K562 (cell line): ENCODE results near the gene PCDHGA8. TPM values are rescaled to one million over a fixed set of nuclear protein-coding genes. Genes with fewer than 3 reads are reported as not detected.
A peak's percentile ranks its signal among the peaks of the same experiment; 100 is the strongest.

Source experiments
- ATAC-seq: fragments of 200-7000 bp; cut with Tn5 transposase; 3 replicates; pipeline ENCODE4 v1.9.1; 2020; ENCODE audit warnings: moderate library complexity
- BruUV-seq: library from RNA; stranded (reverse); fragments of 400-500 nt; replicated peaks from 2 replicates; lab custom pipeline; 2021; lab: Mats Ljungman, UMichigan
- CTCF ChIA-PET: fragments of 300-600 bp; formaldehyde crosslinking; extraction: SDS; loops from one replicate; lab custom pipeline; 2021; ENCODE audit warnings: low intra/inter-chr PET ratio; lab: Yijun Ruan, JAX
- POLR2A ChIA-PET: fragments of 300-600, 350-650 bp; sonication (Branson Sonifier 250); formaldehyde crosslinking; extraction: SDS; loops from one replicate; lab custom pipeline; 2021; ENCODE audit warnings: antibody characterized with exemption, inconsistent platforms; lab: Yijun Ruan, JAX
- DNase-seq, 4 experiments: peaks; one replicate each; pipeline versions ENCODE4 v3.0.0 to v3.0.0-alpha.2; 2011 to 2018; ENCODE audit warnings: low spot score in 3 of 4, mixed read lengths in 3 of 4; ENCODE audit errors: extremely low read depth in 1 of 4
- FAIRE-seq: peaks from 2 replicates; lab custom pipeline; 2011; peaks lifted over from hg19 to GRCh38; lab: Jason Lieb, UNC
- H2AFZ ChIP-seq: 2 replicates; pipeline ENCODE4 v1.6.0; 2011; ENCODE audit warnings: low read depth, low read length, control low read depth, inconsistent platforms
- H3K27ac ChIP-seq: fragments of 200-600 bp; 3 replicates; pipeline ENCODE4 v1.8.0; 2011; ENCODE audit warnings: low read depth, mild to moderate bottlenecking, control low read depth, inconsistent platforms, low read length, moderate library complexity, mixed read lengths; ENCODE audit errors: extremely low read depth
- H3K27me3 ChIP-seq, 2 experiments: fragments of 300-600 bp in 1 of 2; 2 replicates in 1 of 2; 3 replicates in 1 of 2; pipeline versions ENCODE4 v1.6.0 to v1.8.0; 2011; ENCODE audit warnings: inconsistent platforms in 2 of 2, low read length in 2 of 2, mild to moderate bottlenecking in 1 of 2, mixed read lengths in 1 of 2, moderate library complexity in 1 of 2; ENCODE audit not compliant: control insufficient read depth in 2 of 2, insufficient read depth in 2 of 2
- H3K36me3 ChIP-seq: fragments of 300-600 bp; 3 replicates; pipeline ENCODE4 v1.8.0; 2011; ENCODE audit warnings: mild to moderate bottlenecking, low read length, inconsistent platforms; ENCODE audit not compliant: control insufficient read depth, insufficient read depth
- H3K4me1 ChIP-seq, 2 experiments: fragments of 200-600 bp in 1 of 2; replicated peaks in 1 of 2; 2 replicates in 1 of 2; 3 replicates in 1 of 2; pipeline versions ENCODE4 v1.5.1 to v1.8.0; 2011; ENCODE audit warnings: inconsistent platforms in 2 of 2, low read length in 2 of 2, mild to moderate bottlenecking in 1 of 2, mixed read lengths in 1 of 2, moderate library complexity in 1 of 2; ENCODE audit not compliant: control insufficient read depth in 2 of 2, insufficient read depth in 2 of 2
- H3K4me2 ChIP-seq: 2 replicates; pipeline ENCODE4 v1.6.1; 2011; ENCODE audit warnings: low read length, control low read depth, inconsistent platforms, mixed read lengths; ENCODE audit not compliant: insufficient read depth
- H3K4me3 ChIP-seq: fragments of 200-600 bp; sonication (generic), shearing (Covaris generic); 2 replicates; pipeline ENCODE4 v1.5.1; 2016; ENCODE audit warnings: control low read depth, inconsistent platforms
- H3K79me2 ChIP-seq: fragments of 200-600 bp; 3 replicates; pipeline ENCODE4 v1.8.0; 2011; ENCODE audit warnings: low read length, inconsistent platforms; ENCODE audit not compliant: control insufficient read depth, insufficient read depth
- H3K9ac ChIP-seq, 2 experiments: 2 replicates each; pipeline versions ENCODE4 v1.6.0 to v1.6.1; 2011; ENCODE audit warnings: low read depth in 2 of 2, low read length in 2 of 2, control low read depth in 1 of 2, inconsistent platforms in 1 of 2, mild to moderate bottlenecking in 1 of 2, mixed read lengths in 1 of 2; ENCODE audit not compliant: insufficient read depth in 1 of 2
- H3K9me1 ChIP-seq: one replicate; pipeline ENCODE4 v1.6.0; 2011; ENCODE audit warnings: inconsistent platforms, mild to moderate bottlenecking, low read length, moderate library complexity; ENCODE audit not compliant: control insufficient read depth, insufficient read depth
- H3K9me3 ChIP-seq: replicated peaks from 2 replicates; pipeline ENCODE4 v1.5.1; 2011; ENCODE audit warnings: low read depth, low read length, inconsistent platforms; ENCODE audit not compliant: control insufficient read depth, insufficient read depth
- H4K20me1 ChIP-seq: replicated peaks from 2 replicates; pipeline ENCODE4 v1.6.1; 2011; ENCODE audit warnings: low read length, inconsistent platforms, mixed read lengths; ENCODE audit not compliant: control insufficient read depth, insufficient read depth
- ARID4B ChIP-seq: sonication (generic); formaldehyde crosslinking; IDR thresholded peaks from 2 replicates; pipeline ENCODE4 v1.8.0; 2022; ENCODE audit warnings: mild to moderate bottlenecking, missing genetic modification reagents
- E2F6 ChIP-seq, 2 experiments: IDR thresholded peaks; 2 replicates each; pipeline ENCODE4 v1.6.1; 2011; ENCODE audit warnings: borderline replicate concordance in 1 of 2, control low read depth in 1 of 2, low read depth in 1 of 2, low read length in 1 of 2, mild to moderate bottlenecking in 1 of 2, mixed read lengths in 1 of 2, moderate library complexity in 1 of 2; ENCODE audit not compliant: insufficient read depth in 1 of 2, insufficient read length in 1 of 2, poor library complexity in 1 of 2, severe bottlenecking in 1 of 2; ENCODE audit errors: extremely low read depth in 1 of 2
- SIN3B ChIP-seq: fragments of 450-650 bp; IDR thresholded peaks from 2 replicates; pipeline ENCODE4 v1.6.1; 2017; ENCODE audit warnings: low read depth, mild to moderate bottlenecking, moderate library complexity
- WGBS: fragments of 100-300 bp; shearing (Covaris generic); methylation state at CpG from one replicate; pipeline ENCODE4 v1.1.6; 2016; ENCODE audit warnings: low coverage, mixed read lengths; ENCODE audit not compliant: insufficient coverage; ENCODE audit errors: missing lambda C conversion rate; 5-methylcytosine and 5-hydroxymethylcytosine counted together
- in situ Hi-C: fragments of 300-500 bp; cut with MboI; formaldehyde crosslinking; loops from 4 replicates; pipeline ENCODE4 v1.15.0; 2018; ENCODE audit warnings: inconsistent platforms, mixed read lengths
- intact Hi-C: fragments of 100-400 bp; cut with micrococcal nuclease; formaldehyde crosslinking; loops from 2 replicates; pipeline ENCODE4 v1.14.2; 2022
- polyA plus RNA-seq, 8 experiments: library from polyadenylated mRNA; depleted of rRNA in 4 of 8; stranded (reverse) in 5 of 8; unstranded in 3 of 8; fragments of >200 nt; fragmentation: Nextera tagmentation in 2 of 8; fragmentation: Illumina TruSeq in 1 of 8; extraction: Ambion mirVana in 2 of 8; extraction: Trizol in 1 of 8; gene quantifications; 2 replicates each; pipeline versions ENCODE4 v1.2.1 to v1.2.3, GENCODE V29; 2011 to 2014; ENCODE audit warnings: inconsistent platforms in 1 of 8, missing spikeins in 1 of 8
- total RNA-seq, 7 experiments: library from RNA; depleted of rRNA in 6 of 7; stranded (reverse); fragments of >200 nt in 6 of 7; fragmentation: Illumina TruSeq in 2 of 7; extraction: Trizol in 2 of 7; gene quantifications; 2 replicates each; pipeline versions ENCODE4 v1.2.1 to v1.2.3, GENCODE V29; 2011 to 2021; ENCODE audit warnings: low replicate concordance in 1 of 7
- TF ChIP-seq, protein P1 (sequence below): sonication (generic); formaldehyde crosslinking; IDR thresholded peaks from 2 replicates; pipeline ENCODE4 v1.4.0; 2020; ENCODE audit warnings: mild to moderate bottlenecking, missing genetic modification reagents

Gene PCDHGA8
- total and polyA plus RNA-seq, 9 of the 15 experiments (the other 6 are each of a cell fraction or from before 2014, with no cell fraction given) = 0.04 to 0.11 (median 0.07) TPM; not detected in 2

DNA sequence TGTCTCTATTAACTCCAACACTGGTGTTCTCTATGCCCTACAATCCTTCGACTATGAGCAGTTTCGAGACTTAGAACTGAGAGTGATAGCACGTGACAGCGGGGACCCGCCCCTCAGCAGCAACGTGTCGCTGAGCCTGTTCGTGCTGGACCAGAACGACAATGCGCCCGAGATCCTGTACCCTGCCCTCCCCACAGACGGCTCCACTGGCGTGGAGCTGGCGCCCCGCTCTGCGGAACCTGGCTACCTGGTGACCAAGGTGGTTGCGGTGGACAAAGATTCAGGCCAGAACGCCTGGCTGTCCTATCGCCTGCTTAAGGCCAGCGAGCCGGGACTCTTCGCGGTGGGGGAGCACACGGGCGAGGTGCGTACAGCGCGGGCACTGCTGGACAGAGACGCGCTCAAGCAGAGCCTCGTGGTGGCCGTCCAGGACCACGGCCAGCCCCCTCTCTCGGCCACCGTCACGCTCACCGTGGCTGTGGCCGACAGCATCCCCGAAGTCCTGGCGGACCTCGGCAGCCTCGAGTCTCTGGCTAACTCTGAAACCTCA lies 30.4 kb downstream of the PCDHGA8 start (continued):
- TF ChIP-seq ARID4B (CRISPR knock-in tag) = 0 out of 2 replicates have a peak, but pooled peaks have one; percentile 27

DNA sequence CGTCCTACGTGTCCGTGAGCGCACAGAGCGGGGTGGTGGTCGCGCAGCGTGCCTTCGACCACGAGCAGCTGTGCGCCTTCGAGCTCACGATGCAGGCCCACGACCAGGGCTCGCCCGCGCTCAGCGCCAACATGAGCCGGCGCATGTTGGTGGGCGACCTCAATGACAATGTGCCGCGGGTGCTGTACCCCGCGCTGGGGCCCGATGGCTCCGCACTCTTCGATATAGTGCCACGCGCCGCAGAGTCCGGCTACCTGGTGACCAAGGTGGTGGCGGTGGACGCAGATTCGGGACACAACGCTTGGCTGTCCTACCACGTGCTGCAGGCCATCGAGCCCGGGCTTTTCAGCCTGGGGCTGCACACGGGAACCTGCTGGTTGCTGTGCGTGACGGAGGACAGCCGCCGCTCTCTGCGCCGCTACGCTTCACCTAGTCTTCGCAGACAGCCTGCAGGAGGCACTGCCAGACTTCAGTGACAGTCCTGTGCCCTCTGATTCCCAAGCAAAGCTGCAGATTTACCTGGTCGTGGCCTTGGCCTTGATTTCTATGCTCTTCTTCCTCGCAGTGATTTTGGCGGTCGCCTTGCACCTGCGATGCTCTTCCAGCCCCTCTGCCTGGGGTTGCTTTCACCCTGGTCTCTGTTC lies 35.5 kb downstream of the PCDHGA8 start:
- Histone ChIP-seq H3K27ac (no peak overlapping the region), H3K27me3 (peaks cover 10 to 43% of the 10 kb centered on the region in 2 experiments; a peak in 3 of 5 replicates), H3K4me3 (no peak overlapping the region), H3K36me3 (no peaks in the 10 kb centered on the region), H3K4me2 (no peak overlapping the region), H3K4me1 (peaks cover 0 to 25% of the 10 kb centered on the region in 2 experiments; a peak in 2 of 5 replicates), H3K9me1 (no peaks in the 10 kb centered on the region), H3K79me2 (no peaks in the 10 kb centered on the region), H4K20me1 (no peaks in the 10 kb centered on the region), H3K9ac (no peak overlapping the region), H3K9me3 (no peaks in the 10 kb centered on the region; the same call in 1 of the 2 replicates), H2AFZ (no peak overlapping the region)
- intact Hi-C loops = no loop called here
- no peak for TF ChIP-seq SIN3B
- TF ChIP-seq, protein P1, sequence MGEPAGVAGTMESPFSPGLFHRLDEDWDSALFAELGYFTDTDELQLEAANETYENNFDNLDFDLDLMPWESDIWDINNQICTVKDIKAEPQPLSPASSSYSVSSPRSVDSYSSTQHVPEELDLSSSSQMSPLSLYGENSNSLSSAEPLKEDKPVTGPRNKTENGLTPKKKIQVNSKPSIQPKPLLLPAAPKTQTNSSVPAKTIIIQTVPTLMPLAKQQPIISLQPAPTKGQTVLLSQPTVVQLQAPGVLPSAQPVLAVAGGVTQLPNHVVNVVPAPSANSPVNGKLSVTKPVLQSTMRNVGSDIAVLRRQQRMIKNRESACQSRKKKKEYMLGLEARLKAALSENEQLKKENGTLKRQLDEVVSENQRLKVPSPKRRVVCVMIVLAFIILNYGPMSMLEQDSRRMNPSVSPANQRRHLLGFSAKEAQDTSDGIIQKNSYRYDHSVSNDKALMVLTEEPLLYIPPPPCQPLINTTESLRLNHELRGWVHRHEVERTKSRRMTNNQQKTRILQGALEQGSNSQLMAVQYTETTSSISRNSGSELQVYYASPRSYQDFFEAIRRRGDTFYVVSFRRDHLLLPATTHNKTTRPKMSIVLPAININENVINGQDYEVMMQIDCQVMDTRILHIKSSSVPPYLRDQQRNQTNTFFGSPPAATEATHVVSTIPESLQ = no peak
- TF ChIP-seq E2F6 (IDR thresholded peaks at IDR 0.05; ENCODE audit: borderline replicate concordance in 1 of 2, extremely low read depth in 1 of 2, insufficient read depth in 1 of 2, insufficient read length in 1 of 2, low read depth in 1 of 2, low read length in 1 of 2, poor library complexity in 1 of 2, severe bottlenecking in 1 of 2) = peak in 1 of 2 experiments; percentile 9
- BruUV-seq = no TSS peak
- FAIRE-seq = no peak
- ChIA-PET POLR2A (interaction anchor here (0.7 kb wide), 1 partner anchor 80 kb away, joined by 4 read pairs; no protein-coding TSS in a partner anchor), CTCF (no interaction called here)
- in situ Hi-C loops = no loop called here
- 9% methylated on average over 53 of the region's 53 CpGs for WGBS
- DNase-seq = no peak
- ATAC-seq = no peak
